ENCODE data around the gene ARL4C. TPM values are rescaled to one million over a fixed set of nuclear protein-coding genes. Genes with fewer than 3 reads are reported as not detected.

The ARL4C gene
- total RNA-seq, 1 donor from 2014 or later = 17.4 TPM

GRCh38 chr2:234483568-234484251 is 13.2 kb downstream of the ARL4C start:
- no peak for DNase-seq (ENCODE audit: extremely low spot score in 2 of 2)
- H3K4me3 ChIP-seq = no peak overlapping the region
- H3K36me3 ChIP-seq = no peaks in the 10 kb centered on the region
- H3K27ac ChIP-seq = no peak overlapping the region
- H3K4me1 ChIP-seq = no peaks in the 10 kb centered on the region
- intact Hi-C loops (cut with DNase I) = no loop called here
- H3K27me3 ChIP-seq = no peaks in the 10 kb centered on the region
- TF ChIP-seq CTCF (IDR thresholded peaks at IDR 0.05) (no peak), POLR2AphosphoS5 (IDR thresholded peaks at IDR 0.05; ENCODE audit: insufficient read depth in 1 of 2, low read depth in 1 of 2) (no peak), POLR2A (IDR thresholded peaks at IDR 0.05) (no peak)
- no peaks in the 10 kb centered on the region for H3K9me3 ChIP-seq

DNA sequence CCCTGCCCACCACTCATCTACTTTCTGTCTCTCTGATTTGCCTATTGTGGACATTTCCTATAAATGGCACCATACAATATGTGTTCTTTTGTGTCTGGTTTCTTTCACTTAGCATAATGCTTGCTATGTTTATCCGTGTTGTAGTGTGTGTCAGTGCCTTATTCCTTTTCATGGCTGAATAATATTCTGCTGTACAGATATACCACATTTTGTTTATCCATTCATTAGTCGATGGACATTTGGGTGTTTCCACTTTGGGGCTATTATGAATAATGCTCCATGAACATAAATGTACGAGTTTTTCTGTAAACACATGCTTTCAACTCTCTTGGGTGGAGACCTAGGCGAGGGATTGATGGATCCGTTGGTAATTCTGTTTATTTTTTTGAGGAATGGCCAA is 15.6 kb downstream of the ARL4C start:
- no peak for DNase-seq (ENCODE audit: extremely low spot score in 2 of 2)
- Histone ChIP-seq H3K36me3 (no peaks in the 10 kb centered on the region), H3K9me3 (no peaks in the 10 kb centered on the region), H3K27me3 (no peaks in the 10 kb centered on the region), H3K27ac (no peak overlapping the region), H3K4me3 (no peak overlapping the region), H3K4me1 (no peaks in the 10 kb centered on the region)
- intact Hi-C loops (cut with DNase I) = no loop called here
- TF ChIP-seq POLR2A (IDR thresholded peaks at IDR 0.05) (no peak), POLR2AphosphoS5 (IDR thresholded peaks at IDR 0.05; ENCODE audit: insufficient read depth in 1 of 2, low read depth in 1 of 2) (no peak), CTCF (IDR thresholded peaks at IDR 0.05) (no peak)

DNA sequence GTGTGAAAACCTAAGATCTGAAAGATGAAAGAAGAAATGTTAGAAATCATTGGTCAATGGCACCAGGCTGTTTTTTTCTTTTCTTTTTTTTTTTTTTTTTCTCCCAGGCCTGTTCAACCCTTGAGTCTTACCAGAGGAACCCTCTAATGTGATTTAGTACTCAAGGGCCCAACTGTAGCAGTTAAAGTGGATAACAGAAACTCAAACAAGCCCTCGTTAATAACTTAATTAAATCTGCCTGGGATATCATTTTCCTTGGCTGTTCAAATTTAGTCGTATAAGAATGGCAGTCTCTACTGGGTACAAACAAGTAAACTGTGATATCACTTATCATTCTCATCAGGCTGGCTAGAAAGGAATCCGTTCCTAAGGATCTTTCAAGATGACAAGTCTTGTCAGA is 16.5 kb downstream of the ARL4C start:
- no peak overlapping the region for H3K27ac ChIP-seq
- DNase-seq (ENCODE audit: extremely low spot score in 2 of 2) = no peak
- no peak overlapping the region for H3K4me3 ChIP-seq
- no peaks in the 10 kb centered on the region for H3K36me3 ChIP-seq
- no peaks in the 10 kb centered on the region for H3K4me1 ChIP-seq
- no peaks in the 10 kb centered on the region for H3K9me3 ChIP-seq
- no peak for TF ChIP-seq POLR2A (IDR thresholded peaks at IDR 0.05)
- TF ChIP-seq CTCF (IDR thresholded peaks at IDR 0.05) = no peak
- TF ChIP-seq POLR2AphosphoS5 (IDR thresholded peaks at IDR 0.05; ENCODE audit: insufficient read depth in 1 of 2, low read depth in 1 of 2) = no peak
- intact Hi-C loops (cut with DNase I) = no loop called here
- no peaks in the 10 kb centered on the region for H3K27me3 ChIP-seq

DNA sequence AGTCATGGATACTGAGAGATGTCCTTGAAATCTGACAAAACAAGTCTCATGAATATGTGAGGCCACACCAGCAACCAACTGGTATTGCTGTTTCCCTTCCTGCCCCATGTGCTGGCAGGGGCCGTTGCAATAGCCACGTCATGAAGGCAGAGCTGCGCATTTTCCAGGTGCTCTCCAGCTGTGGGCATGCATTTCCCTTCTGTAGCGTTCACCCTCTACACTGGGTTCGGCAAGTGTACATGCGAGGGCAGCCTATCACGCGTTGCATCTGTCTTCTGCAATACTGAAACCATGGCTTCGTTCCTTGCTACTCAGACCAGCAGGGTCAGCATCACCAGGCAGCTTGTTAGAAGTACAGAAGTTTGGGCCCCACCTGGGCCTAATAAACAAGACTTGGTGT is 17.4 kb downstream of the ARL4C start:
- intact Hi-C loops (cut with DNase I) = no loop called here
- Histone ChIP-seq H3K27ac (no peak overlapping the region), H3K9me3 (no peaks in the 10 kb centered on the region), H3K4me1 (no peaks in the 10 kb centered on the region), H3K36me3 (no peaks in the 10 kb centered on the region), H3K27me3 (no peaks in the 10 kb centered on the region), H3K4me3 (no peak overlapping the region)
- TF ChIP-seq POLR2A (IDR thresholded peaks at IDR 0.05) (no peak), POLR2AphosphoS5 (IDR thresholded peaks at IDR 0.05; ENCODE audit: insufficient read depth in 1 of 2, low read depth in 1 of 2) (no peak), CTCF (IDR thresholded peaks at IDR 0.05) (no peak)
- DNase-seq (ENCODE audit: extremely low spot score in 2 of 2) = no peak

- no peak for DNase-seq (ENCODE audit: extremely low spot score in 2 of 2)
- H3K4me3 ChIP-seq = no peak overlapping the region
- H3K9me3 ChIP-seq = no peaks in the 10 kb centered on the region
- TF ChIP-seq POLR2AphosphoS5 (IDR thresholded peaks at IDR 0.05; ENCODE audit: insufficient read depth in 1 of 2, low read depth in 1 of 2) (no peak), POLR2A (IDR thresholded peaks at IDR 0.05) (no peak), CTCF (IDR thresholded peaks at IDR 0.05) (no peak)
- no peaks in the 10 kb centered on the region for H3K27me3 ChIP-seq
- no peaks in the 10 kb centered on the region for H3K36me3 ChIP-seq
- H3K4me1 ChIP-seq = no peaks in the 10 kb centered on the region
- no peak overlapping the region for H3K27ac ChIP-seq
- intact Hi-C loops (cut with DNase I) = no loop called here
These were observed 18.6 kb downstream of the ARL4C start for GRCh38 chr2:234478121-234478858.
